Measurements from ENCODE around the gene SULT4A1. TPM values are rescaled to one million over a fixed set of nuclear protein-coding genes. Genes with fewer than 3 reads are reported as not detected.
A peak's percentile ranks its signal among the peaks of the same experiment; 100 is the strongest.

Gene SULT4A1
- polyA plus RNA-seq, 4 donors, result 1.9 to 3.4 (median 2.3) TPM

DNA sequence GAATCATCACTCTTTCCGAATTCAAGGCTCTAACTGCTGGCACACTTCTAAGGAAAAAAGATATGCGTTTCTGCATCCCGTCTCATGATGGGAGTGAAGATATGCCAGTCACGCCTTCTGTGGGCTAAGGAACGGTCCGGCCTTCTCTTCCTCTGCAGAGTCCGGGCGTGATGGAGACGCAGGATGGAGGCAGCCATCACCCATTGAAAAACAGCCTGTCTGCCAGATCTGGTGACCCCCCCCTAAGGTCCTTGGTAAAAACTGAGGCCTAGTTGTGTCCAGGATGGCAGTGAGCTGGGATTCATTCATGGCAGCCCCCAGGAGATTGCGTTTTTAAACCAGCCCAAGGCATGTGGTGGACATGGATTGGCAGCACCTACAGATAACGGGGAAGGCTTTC is 43.3 kb downstream of the SULT4A1 start:
- no peak for DNase-seq (ENCODE audit: low read depth in 4 of 4, low spot score in 3 of 4)

DNA sequence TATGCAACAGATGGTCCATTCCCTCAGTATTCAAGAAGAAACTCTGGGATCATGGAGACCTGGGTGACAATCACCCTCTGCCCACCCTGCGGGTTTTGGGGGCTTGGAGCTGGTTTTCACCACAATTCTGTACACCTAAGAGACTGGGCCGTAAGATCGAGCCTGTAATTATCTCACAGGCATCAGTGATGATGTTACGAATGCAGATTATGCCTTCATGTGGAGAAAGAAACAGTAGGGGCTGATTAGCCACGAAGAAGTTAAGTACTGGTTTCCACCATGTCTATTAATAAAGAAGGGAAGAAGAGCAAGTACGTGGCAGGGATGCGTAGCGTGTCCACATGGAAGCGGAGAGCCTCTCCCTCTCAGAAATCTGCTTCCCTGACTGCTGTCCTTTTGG is 44.9 kb downstream of the SULT4A1 start:
- DNase-seq (ENCODE audit: low read depth in 4 of 4, low spot score in 3 of 4), result no peak

DNA sequence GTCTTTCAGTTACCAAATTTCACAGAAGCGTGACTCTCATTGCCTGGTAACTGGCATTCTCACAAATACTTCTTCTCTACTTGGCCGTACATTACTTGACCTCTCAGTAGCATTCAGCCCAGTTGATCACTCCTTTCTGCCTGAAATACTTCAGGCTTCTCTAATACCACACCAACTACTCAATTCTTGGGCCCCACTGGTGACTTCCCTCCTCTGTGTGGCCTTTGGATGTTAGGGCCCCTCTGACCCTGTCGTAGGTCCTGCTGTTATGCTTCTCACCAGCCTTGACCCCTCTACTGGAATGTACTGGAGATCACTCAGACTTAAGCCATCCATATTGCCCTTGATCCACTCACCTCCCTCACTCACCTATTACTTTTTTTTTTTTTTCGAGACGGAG is 48.0 kb downstream of the SULT4A1 start:
- DNase-seq (ENCODE audit: low read depth in 4 of 4, low spot score in 3 of 4), result no peak

DNA sequence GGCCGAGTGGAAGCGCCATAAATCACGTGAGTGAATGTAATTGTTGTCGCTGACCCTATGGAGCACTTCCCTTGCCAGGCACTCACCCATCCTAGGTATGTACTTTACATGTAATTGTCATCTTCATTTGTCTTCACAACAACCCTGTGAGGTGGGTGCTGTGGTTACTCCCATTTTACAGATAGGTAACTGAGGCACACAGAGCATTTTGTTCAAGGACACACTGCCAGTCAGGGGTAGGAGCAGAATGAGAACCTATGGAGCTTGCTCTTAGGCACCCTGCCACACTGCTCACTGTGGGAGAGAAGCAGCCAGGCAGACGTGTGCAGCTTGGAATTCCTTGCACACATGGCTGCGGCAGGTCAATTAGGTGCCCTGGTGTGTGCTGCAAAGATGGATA is 49.4 kb downstream of the SULT4A1 start:
- no peak for DNase-seq (ENCODE audit: low read depth in 4 of 4, low spot score in 3 of 4)

DNA sequence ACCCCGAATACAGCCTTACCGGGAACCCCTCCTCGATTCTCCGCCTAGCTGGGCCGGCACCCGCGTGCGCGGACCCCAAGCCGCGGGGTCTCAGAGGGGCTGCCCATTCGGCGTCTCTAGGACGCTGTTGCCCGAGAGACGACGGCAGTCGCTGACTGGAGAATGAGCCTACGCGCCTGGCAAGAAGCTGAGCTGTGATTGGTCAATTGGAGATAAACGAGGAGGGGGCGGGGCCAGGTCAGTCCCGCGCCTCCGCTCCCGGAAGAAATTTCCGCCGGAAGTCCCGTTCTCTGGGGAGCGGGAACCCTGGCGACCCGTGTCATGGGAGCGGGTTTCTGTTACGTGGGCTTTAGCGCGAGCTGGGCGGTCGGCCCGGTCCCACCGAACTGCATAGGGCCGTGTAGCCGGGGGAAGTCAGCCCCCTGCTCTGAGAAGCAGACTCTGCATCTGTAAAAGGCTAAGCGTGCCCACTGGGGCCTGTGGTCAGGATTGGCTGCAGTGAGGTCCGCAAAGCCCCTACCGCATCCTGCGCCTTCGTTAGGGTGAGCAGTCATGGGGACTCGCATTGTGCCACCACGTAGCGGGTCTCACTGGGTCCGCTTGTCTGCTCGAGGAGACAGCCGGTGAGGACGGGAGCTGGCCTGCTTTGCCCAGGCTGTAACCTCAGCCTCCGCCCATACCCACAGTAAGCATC is 50.0 kb downstream of the SULT4A1 start, which contains the start of gene EFCAB6:
Gene EFCAB6, minus strand, starts transcription at position 157 of the 694 bp plus-strand sequence. CDS start 29,987 bp downstream, outside the sequence.
- DNase-seq (ENCODE audit: low read depth in 4 of 4, low spot score in 3 of 4), result peak; percentile 92 to 97 (median 94)

DNA sequence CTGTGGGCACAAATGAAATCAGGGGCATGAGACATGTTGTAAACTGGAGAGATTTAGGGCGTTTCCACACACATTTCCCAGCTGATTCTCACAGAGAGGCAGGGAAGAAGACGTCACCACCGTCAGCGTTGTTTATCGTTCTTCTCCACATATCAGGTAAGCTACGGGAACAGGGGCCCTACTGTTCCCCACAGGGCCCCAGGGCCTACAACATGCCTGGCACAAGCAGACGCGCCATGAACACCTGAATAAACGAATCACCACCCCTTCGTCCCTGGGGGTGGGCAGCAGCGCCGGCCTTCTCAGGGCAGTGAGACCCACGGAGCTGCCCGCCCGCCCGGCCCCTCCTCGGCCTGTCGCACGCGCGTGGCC is 50.5 kb downstream of the SULT4A1 start:
- no peak for DNase-seq (ENCODE audit: low read depth in 4 of 4, low spot score in 3 of 4)

DNA sequence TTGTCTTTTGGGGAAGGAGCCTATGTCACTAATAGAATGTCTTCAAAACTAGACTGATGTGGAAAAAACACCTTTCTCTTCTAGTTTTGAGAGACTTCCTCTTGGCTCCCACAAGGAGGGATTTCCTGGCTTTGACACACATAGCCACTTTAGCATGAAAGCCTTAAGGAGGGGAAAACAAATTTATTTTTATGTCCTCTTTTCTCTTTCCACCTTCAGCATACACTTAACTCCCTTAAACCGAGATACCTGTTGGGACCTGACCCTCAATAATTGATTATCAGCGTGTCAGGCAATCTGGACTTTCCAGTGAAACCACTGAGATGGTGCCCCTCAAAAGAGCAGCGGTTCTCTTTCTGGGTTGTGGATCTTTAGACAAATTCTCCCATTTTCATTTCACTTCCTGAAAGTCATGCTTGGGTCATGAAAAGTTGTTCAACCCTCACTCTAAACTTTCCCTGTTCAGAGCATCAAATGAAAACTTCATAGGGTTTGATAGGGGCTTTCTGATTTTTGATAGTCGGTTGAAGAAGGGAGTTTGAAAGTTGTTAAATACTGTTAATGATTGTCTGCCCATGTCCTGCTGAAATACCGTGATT is 59.3 kb downstream of the SULT4A1 start:
- no peak for DNase-seq (ENCODE audit: low read depth in 4 of 4, low spot score in 3 of 4)

DNA sequence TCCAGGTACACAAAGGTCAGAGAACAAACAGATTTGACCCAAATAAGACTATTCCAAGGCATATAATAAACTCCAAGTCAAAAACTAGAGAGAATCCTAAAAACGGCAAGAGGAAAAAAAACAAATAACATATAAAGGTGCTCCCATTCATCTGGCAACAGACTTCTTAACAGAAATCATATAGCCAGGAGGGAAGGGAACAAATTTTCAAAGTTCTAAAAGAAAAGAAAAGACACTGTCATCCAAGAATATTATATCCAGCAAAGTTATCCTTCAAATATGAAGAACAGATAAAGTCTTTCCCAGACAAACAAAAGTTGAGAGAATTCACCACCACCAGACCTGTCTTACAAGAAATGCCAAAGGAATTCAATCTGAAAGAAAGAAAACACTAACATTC is 61.3 kb downstream of the SULT4A1 start:
- DNase-seq (ENCODE audit: low read depth in 4 of 4, low spot score in 3 of 4), result no peak

DNA sequence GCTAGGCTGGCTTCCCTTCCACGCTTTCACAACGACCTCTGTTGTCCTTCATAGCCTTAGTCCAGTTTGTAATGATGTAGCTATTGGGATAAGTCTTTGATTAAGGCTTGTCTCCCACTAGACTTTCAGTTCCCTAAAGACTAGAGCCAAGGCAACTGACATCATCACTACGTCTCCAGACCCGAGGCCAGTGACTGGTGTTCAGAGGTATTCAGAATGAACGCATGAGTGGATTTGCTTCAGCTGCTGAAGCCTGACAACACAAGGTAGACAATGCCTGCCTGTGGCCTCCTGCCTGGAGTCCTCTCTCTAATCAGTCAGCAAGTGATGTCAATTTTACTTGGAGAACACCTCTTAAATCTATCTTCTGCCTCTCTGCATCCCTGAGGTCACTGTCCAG is 63.8 kb downstream of the SULT4A1 start:
- no peak for DNase-seq (ENCODE audit: low read depth in 4 of 4, low spot score in 3 of 4)

DNA sequence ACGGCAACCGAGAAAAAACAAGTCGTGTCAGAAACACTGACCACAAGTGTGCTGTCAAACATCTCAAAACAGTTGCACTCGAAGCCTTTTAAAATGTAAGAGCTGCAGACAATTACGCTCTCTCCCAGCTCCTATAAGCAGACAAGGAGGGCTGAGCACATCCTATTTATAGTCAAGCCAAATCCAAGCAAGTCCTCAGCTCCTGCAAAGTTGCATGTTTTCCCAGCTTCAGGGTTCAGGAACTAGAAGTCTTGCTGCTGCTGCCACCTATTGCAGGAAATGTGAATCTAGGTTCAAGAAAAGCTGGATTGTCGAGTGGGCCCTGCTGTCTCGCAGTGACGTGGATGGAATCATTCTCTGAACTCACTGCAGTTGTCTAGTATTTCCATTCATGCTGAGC is 65.7 kb downstream of the SULT4A1 start:
- peak in 1 of 4 donors; percentile 22 for DNase-seq (ENCODE audit: low read depth in 4 of 4, low spot score in 3 of 4)

DNA sequence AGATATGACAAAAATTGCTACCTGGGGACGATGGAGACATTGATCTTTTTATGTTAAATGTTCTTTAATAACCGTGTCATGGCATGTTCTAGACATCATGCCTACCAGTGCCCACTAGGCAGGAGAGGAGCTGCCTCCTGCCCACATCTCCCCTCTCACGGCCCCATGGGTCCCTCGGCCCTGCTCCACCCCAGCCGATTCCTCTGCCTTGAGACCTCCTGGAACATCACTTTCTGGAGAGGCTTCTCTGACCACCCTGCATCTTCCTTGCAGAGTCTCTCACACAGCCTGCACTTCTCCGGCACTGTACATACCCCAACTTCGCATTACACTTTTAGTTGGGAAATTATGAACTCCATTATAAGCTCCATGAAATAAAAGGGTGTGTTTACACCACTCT is 67.0 kb downstream of the SULT4A1 start:
- no peak for DNase-seq (ENCODE audit: low read depth in 4 of 4, low spot score in 3 of 4)

DNA sequence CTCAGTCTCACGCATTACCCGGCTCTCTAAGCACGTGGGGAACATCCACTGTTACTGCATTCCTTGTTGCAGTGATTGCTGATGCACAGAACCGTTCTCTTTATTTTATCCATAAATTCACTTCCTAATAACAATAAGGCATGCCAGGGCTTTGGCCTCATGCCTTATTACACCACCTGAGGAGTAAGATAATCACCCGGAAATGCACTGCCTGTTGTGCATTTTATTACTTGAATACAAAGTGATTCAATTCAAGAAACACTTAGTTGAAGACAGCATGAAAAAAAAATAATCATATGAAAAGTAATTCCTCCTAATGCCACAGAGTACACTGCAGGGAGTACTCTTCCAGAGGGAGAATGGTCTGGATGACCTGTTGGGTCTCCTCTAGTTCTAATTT is 69.4 kb downstream of the SULT4A1 start:
- DNase-seq (ENCODE audit: low read depth in 4 of 4, low spot score in 3 of 4), result no peak

DNA sequence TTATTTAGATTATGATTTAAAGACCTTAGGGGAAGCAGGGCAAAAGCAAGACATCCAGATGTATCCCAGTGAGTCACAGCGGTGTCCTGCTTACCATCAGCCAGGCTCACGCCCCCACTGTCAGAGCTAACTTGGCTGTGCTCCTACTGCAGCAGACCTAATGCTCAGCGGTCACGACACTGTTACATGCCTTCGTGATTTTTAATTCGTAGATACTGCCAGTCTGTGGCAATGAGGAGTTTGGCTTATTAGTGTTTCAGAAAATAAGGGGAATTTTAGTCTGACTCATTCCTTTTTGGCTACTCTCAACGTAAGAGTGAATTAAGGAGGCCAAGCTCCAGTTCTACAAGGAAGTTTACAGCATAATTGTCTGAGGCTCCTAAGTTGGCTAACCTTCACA is 72.9 kb downstream of the SULT4A1 start:
- DNase-seq (ENCODE audit: low read depth in 4 of 4, low spot score in 3 of 4), result no peak

DNA sequence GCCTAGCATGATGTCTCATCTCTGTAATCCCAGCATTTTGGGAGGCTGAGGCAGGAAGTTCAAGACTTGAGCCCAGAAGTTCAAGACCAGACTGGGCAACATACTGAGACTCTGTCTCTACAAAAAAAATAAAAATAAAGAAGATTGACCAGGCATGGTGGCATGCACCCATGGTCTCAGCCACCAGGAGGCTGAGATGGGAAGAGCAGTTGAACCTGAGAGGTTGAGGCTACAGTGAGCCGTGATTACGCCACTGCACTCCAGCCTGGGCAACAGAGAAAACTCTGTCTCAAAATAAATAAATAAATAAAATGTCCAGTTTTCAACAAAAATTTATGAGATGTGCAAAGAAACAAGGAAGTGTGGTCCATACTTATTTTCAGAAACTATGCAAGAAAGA is 78.5 kb downstream of the SULT4A1 start:
- no peak for DNase-seq (ENCODE audit: low read depth in 4 of 4, low spot score in 3 of 4)

DNA sequence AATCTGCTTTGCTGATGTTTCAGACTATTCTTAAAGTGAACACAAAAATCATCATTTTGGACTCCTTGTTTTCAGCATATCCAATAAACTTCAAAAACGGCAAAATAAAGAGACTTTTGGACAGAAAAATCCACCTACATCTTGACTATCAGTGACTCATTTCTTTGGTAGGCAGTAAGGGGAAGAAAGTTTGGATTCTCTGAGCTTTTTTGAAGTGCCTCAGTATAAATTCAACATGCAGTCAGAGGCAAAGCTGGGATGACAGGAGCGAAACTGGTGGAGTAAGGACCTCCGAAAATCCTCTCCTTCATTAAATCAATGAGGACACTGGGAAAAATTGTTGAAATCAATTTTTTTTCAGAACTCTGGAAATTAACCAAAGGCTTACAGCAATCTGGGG is 79.9 kb downstream of the SULT4A1 start:
- no peak for DNase-seq (ENCODE audit: low read depth in 4 of 4, low spot score in 3 of 4)

DNA sequence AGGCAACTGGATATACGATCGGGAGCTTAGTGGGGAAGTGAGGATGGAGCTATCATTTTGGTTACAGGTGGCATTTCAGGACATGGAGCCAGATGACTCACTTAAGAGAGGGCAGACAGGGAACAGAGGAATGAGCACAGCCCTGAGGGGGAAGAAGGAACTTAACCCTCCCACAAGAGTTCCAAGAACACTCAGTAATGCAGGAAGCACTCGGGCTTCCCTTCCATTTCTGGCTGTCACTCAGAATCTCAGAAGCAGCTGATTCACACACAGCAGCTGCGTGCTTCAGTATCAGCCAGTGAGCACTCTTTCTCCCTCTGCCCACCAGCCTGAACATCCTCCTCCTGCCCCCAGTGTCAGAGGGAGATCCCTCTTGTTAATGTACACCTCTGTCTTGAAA is 85.0 kb downstream of the SULT4A1 start:
- no peak for DNase-seq (ENCODE audit: low read depth in 4 of 4, low spot score in 3 of 4)

DNA sequence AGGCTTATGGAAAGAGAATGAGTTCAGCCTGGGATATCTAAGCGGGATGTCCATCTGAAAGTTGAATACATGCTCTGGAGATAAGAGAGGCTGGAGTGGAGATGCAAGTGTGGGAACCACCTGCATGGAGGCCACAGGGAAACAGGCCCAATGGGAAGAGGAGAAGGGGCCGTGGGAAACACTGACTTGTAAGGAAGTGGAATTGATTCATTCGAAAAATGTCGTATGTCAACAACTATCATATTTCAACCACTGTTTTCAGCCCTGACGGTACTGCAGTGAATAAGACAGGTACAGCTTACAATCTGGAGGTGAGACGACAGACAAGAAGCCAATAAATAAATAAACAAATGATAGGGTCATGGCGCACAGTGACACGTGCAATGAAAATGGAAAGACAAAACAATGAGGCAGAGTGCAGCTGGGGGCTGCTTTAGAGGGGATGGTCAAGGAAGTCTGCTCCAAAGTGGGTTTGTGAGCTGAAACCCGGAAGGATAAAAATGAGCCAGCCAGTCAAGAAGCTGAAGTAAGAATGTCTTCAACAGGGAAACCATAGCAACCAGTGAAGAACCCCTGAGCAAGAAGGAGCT is 86.1 kb downstream of the SULT4A1 start:
- no peak for DNase-seq (ENCODE audit: low read depth in 4 of 4, low spot score in 3 of 4)

Other genes starting within 250 kb of the SULT4A1 start
- 1 to 10 TPM; 4.4 to 5.4 (median 4.9) TPM for gene EFCAB6, start 50.2 kb downstream of the SULT4A1 start, polyA plus RNA-seq (ENCODE audit: insufficient read length in 4 of 4)
- gene PNPLA5, start 29.5 kb upstream of the SULT4A1 start, polyA plus RNA-seq (ENCODE audit: insufficient read length in 4 of 4), result under 1 TPM in 1 of 4 donors, not detected in 3; 0.12 TPM
- 1 to 10 TPM in 3 of 4 donors, under 1 TPM in 1; 0.83 to 1.9 (median 1.5) TPM for gene PNPLA3, start 61.3 kb upstream of the SULT4A1 start, polyA plus RNA-seq (ENCODE audit: insufficient read length in 4 of 4)
- 10 to 100 TPM; 63.6 to 67.0 (median 65.7) TPM for gene SAMM50, start 92.9 kb upstream of the SULT4A1 start, polyA plus RNA-seq (ENCODE audit: insufficient read length in 4 of 4)
- 10 to 100 TPM; 21.2 to 25.0 (median 23.0) TPM for gene PARVB, start 161.8 kb upstream of the SULT4A1 start, polyA plus RNA-seq (ENCODE audit: insufficient read length in 4 of 4)